DND-41 (cell line): ENCODE measurements around the gene EPB41L4B.

Experiments
- EZH2 ChIP-seq: IDR thresholded peaks from 3 replicates; pipeline ENCODE4 v1.6.1; 2012; ENCODE audit warnings: borderline replicate concordance, low read depth, mild to moderate bottlenecking, moderate library complexity, low read length, inconsistent platforms; ENCODE audit not compliant: severe bottlenecking
- TF ChIP-seq, protein P1 (sequence below): IDR thresholded peaks from 2 replicates; pipeline ENCODE4 v1.5.1; 2012; ENCODE audit warnings: borderline replicate concordance, low read length, moderate library complexity, mild to moderate bottlenecking; ENCODE audit not compliant: poor library complexity, severe bottlenecking; ENCODE audit errors: extremely low read depth

DNA sequence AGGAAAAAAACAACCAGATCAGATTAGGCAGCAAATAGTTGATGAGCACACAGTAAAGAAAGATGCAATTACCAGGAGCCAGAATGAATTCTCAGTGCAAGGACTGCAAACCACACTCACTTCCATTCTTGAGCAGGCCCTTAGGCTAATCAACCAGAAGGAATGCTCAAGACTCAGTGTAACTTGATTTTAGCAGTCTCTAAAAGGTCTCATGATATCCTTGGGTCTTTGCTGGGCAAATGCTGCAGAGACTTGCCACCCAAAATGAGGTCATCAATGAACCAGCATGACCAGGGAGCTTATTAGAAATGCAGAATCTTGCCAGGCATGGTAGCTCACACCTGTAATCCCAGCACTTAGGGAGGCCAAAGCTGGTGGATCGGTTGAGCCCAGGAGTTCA lies 181.0 kb downstream of the EPB41L4B start:
- TF ChIP-seq, protein P1, sequence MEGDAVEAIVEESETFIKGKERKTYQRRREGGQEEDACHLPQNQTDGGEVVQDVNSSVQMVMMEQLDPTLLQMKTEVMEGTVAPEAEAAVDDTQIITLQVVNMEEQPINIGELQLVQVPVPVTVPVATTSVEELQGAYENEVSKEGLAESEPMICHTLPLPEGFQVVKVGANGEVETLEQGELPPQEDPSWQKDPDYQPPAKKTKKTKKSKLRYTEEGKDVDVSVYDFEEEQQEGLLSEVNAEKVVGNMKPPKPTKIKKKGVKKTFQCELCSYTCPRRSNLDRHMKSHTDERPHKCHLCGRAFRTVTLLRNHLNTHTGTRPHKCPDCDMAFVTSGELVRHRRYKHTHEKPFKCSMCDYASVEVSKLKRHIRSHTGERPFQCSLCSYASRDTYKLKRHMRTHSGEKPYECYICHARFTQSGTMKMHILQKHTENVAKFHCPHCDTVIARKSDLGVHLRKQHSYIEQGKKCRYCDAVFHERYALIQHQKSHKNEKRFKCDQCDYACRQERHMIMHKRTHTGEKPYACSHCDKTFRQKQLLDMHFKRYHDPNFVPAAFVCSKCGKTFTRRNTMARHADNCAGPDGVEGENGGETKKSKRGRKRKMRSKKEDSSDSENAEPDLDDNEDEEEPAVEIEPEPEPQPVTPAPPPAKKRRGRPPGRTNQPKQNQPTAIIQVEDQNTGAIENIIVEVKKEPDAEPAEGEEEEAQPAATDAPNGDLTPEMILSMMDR, result no peak
- TF ChIP-seq EZH2, result no peak
